ENCODE measurements around the gene FBH1.
"Not testable (repeated sequence)": the region's sequence is repeated elsewhere in the genome, so short reads cannot be mapped to it uniquely, and the experiment has no call there.

Gene FBH1

GRCh38 chr10:5896208-5897052 lies 6.4 kb downstream of the FBH1 start:
- DNase-seq = peak in 2 of 42 donors; percentile 25 to 30
- intact Hi-C loops (cut with DNase I) = no loop called here

GRCh38 chr10:5897053-5897340 lies 7.0 kb downstream of the FBH1 start:
- DNase-seq = no peak
- intact Hi-C loops (cut with DNase I) = no loop called here

GRCh38 chr10:5897504-5897903 lies 7.5 kb downstream of the FBH1 start:
- intact Hi-C loops (cut with DNase I) = no loop called here
- DNase-seq = peak in 1 of 42 donors; percentile 43

- intact Hi-C loops (cut with DNase I) = no loop called here
Observed at GRCh38 chr10:5898163-5898562, 8.1 kb downstream of the FBH1 start.

GRCh38 chr10:5900247-5900646 lies 10.2 kb downstream of the FBH1 start:
- intact Hi-C loops (cut with DNase I) = no loop called here
- DNase-seq = peak in 2 of 42 donors; percentile 26 to 42

More at GRCh38 chr10:5898163-5898562, 8.1 kb downstream of the FBH1 start:
- peak in 1 of 42 donors; percentile 19 for DNase-seq

- intact Hi-C loops (cut with DNase I) = no loop called here
- peak in 3 of 42 donors; percentile 34 to 41 (median 36) for DNase-seq
Observed at GRCh38 chr10:5902511-5903274, 12.7 kb downstream of the FBH1 start.

- intact Hi-C loops (cut with DNase I) = no loop called here
- DNase-seq = peak in 1 of 42 donors; percentile 15
Observed at GRCh38 chr10:5903563-5903962, 13.5 kb downstream of the FBH1 start.

GRCh38 chr10:5904227-5904626 lies 14.2 kb downstream of the FBH1 start:
- DNase-seq = no peak
- intact Hi-C loops (cut with DNase I) = no loop called here

- peak in 1 of 42 donors; percentile 19 for DNase-seq
- intact Hi-C loops (cut with DNase I) = no loop called here
Observed at GRCh38 chr10:5905854-5906507, 15.9 kb downstream of the FBH1 start.

GRCh38 chr10:5906651-5907050 lies 16.6 kb downstream of the FBH1 start:
- intact Hi-C loops (cut with DNase I) = no loop called here

GRCh38 chr10:5908676-5909075 lies 18.6 kb downstream of the FBH1 start:
- intact Hi-C loops (cut with DNase I) = not testable (repeated sequence)

More at GRCh38 chr10:5906651-5907050, 16.6 kb downstream of the FBH1 start:
- peak in 1 of 42 donors; percentile 18 for DNase-seq

GRCh38 chr10:5910323-5911100 lies 20.5 kb downstream of the FBH1 start:
- DNase-seq = peak in 2 of 42 donors; percentile 24 to 27
- intact Hi-C loops (cut with DNase I) = no loop called here

More at GRCh38 chr10:5908676-5909075, 18.6 kb downstream of the FBH1 start:
- DNase-seq = peak in 2 of 42 donors; percentile 2 to 20

GRCh38 chr10:5911670-5912069 lies 21.6 kb downstream of the FBH1 start:
- intact Hi-C loops (cut with DNase I) = no loop called here
- peak in 28 of 42 donors; percentile 15 to 81 (median 47) for DNase-seq

- intact Hi-C loops (cut with DNase I) = no loop called here
- DNase-seq = no peak
Observed at GRCh38 chr10:5913736-5914135, 23.7 kb downstream of the FBH1 start.

- intact Hi-C loops (cut with DNase I) = no loop called here
- DNase-seq = no peak
Observed at GRCh38 chr10:5915451-5915850, 25.4 kb downstream of the FBH1 start.

- intact Hi-C loops (cut with DNase I) = no loop called here
- peak in 5 of 42 donors; percentile 34 to 49 (median 43) for DNase-seq
Observed at GRCh38 chr10:5917305-5917704, 27.3 kb downstream of the FBH1 start.

GRCh38 chr10:5918763-5919162 lies 28.7 kb downstream of the FBH1 start:
- DNase-seq = no peak
- intact Hi-C loops (cut with DNase I) = no loop called here

GRCh38 chr10:5919568-5919967 lies 29.5 kb downstream of the FBH1 start:
- peak in 2 of 42 donors; percentile 60 to 65 for DNase-seq
- intact Hi-C loops (cut with DNase I) = no loop called here

- intact Hi-C loops (cut with DNase I) = no loop called here
- DNase-seq = no peak
Observed at GRCh38 chr10:5921746-5922145, 31.7 kb downstream of the FBH1 start.
